GM12878 (cell line): ENCODE results near the gene CREB3L1. TPM values are rescaled to one million over a fixed set of nuclear protein-coding genes. Genes with fewer than 3 reads are reported as not detected.

ENCODE experiments used
- ATAC-seq: fragments of 200-7000 bp; cut with Tn5 transposase; 3 replicates; pipeline ENCODE4 v1.9.1; 2020; ENCODE audit warnings: mild to moderate bottlenecking, moderate library complexity
- BruUV-seq: library from RNA; stranded (reverse); fragments of 400-500 nt; replicated peaks from 2 replicates; lab custom pipeline; 2021; lab: Mats Ljungman, UMichigan
- CTCF ChIA-PET: fragments of 300-600 bp; sonication (Branson Sonifier 250); formaldehyde crosslinking; extraction: SDS; loops from one replicate; lab custom pipeline; 2021; ENCODE audit warnings: inconsistent platforms; lab: Yijun Ruan, JAX
- POLR2A ChIA-PET: fragments of 350-600 bp; formaldehyde crosslinking; extraction: SDS; loops from one replicate; lab custom pipeline; 2021; ENCODE audit warnings: inconsistent platforms; lab: Charles Lee
- RAD21 ChIA-PET: fragments of 300-600 bp; sonication (Branson Sonifier 250); formaldehyde crosslinking; loops from one replicate; lab custom pipeline; 2023; ENCODE audit warnings: antibody characterized with exemption; ENCODE audit not compliant: unreplicated experiment; lab: Charles Lee
- SMC1A ChIA-PET: fragments of 300-600 bp; sonication (Branson Sonifier 250); formaldehyde crosslinking; loops from one replicate; lab custom pipeline; 2023; ENCODE audit not compliant: unreplicated experiment, uncharacterized antibody; lab: Charles Lee
- DNase-seq: peaks from one replicate; pipeline ENCODE4 v3.0.0-alpha.2; 2011; ENCODE audit warnings: low read depth, low spot score
- FAIRE-seq: peaks from 3 replicates; lab custom pipeline; 2011; peaks lifted over from hg19 to GRCh38; lab: Jason Lieb, UNC
- H2AFZ ChIP-seq: 2 replicates; pipeline ENCODE4 v1.6.0; 2011; ENCODE audit warnings: low read depth, low read length, control low read depth; ENCODE audit not compliant: control insufficient read depth
- H3K27ac ChIP-seq: 2 replicates; pipeline ENCODE4 v1.5.1; 2011; ENCODE audit warnings: control low read depth; ENCODE audit not compliant: control insufficient read depth, insufficient read depth
- H3K27me3 ChIP-seq, 2 experiments: replicated peaks in 1 of 2; 2 replicates each; pipeline versions ENCODE4 v1.6.0 to v1.6.1; 2011; ENCODE audit warnings: low read length in 1 of 2; ENCODE audit not compliant: control insufficient read depth in 2 of 2, insufficient read depth in 2 of 2
- H3K36me3 ChIP-seq, 2 experiments: 2 replicates each; pipeline ENCODE4 v1.5.1; 2011; ENCODE audit warnings: low read length in 1 of 2; ENCODE audit not compliant: control insufficient read depth in 2 of 2, insufficient read depth in 2 of 2
- H3K4me1 ChIP-seq: 2 replicates; pipeline ENCODE4 v1.6.1; 2011; ENCODE audit warnings: mild to moderate bottlenecking, low read length, moderate library complexity, mixed read lengths; ENCODE audit not compliant: control insufficient read depth, insufficient read depth
- H3K4me2 ChIP-seq: 2 replicates; pipeline ENCODE4 v1.6.0; 2011; ENCODE audit warnings: control low read depth; ENCODE audit not compliant: control insufficient read depth, insufficient read depth
- H3K4me3 ChIP-seq: fragments of 200-600 bp; sonication (generic); 2 replicates; pipeline ENCODE4 v1.5.1; 2016
- H3K79me2 ChIP-seq: 2 replicates; pipeline ENCODE4 v1.6.0; 2011; ENCODE audit warnings: low read length; ENCODE audit not compliant: control insufficient read depth, insufficient read depth
- H3K9ac ChIP-seq: 2 replicates; pipeline ENCODE4 v1.8.0; 2011; ENCODE audit warnings: low read length, control low read depth, mixed read lengths; ENCODE audit not compliant: control insufficient read depth, insufficient read depth
- H3K9me3 ChIP-seq: replicated peaks from 3 replicates; pipeline ENCODE4 v1.5.1; 2011; ENCODE audit warnings: mild to moderate bottlenecking, low read length; ENCODE audit not compliant: control insufficient read depth, insufficient read depth
- H4K20me1 ChIP-seq: 2 replicates; pipeline ENCODE4 v1.6.0; 2011; ENCODE audit not compliant: control insufficient read depth, insufficient read depth
- E2F8 ChIP-seq: fragments of 450-650 bp; IDR thresholded peaks from 2 replicates; pipeline ENCODE4 v1.6.1; 2018; ENCODE audit warnings: mild to moderate bottlenecking, low read depth, moderate library complexity; ENCODE audit not compliant: partially characterized antibody
- EED ChIP-seq: sonication (generic); IDR thresholded peaks from 2 replicates; pipeline ENCODE4 v1.6.1; 2016; ENCODE audit warnings: antibody characterized with exemption, low read depth
- MTA2 ChIP-seq: fragments of 450-650 bp; IDR thresholded peaks from 2 replicates; pipeline ENCODE4 v1.6.1; 2016; ENCODE audit warnings: low read depth, mild to moderate bottlenecking, moderate library complexity
- REST ChIP-seq: IDR thresholded peaks from 2 replicates; pipeline ENCODE4 v1.6.1; 2012; ENCODE audit warnings: mild to moderate bottlenecking, low read depth, low read length
- WGBS: methylation state at CpG from one replicate; pipeline ENCODE4 v1.1.6; 2016; ENCODE audit warnings: low lambda C conversion rate; ENCODE audit not compliant: insufficient replicate concordance, insufficient coverage; ENCODE audit errors: missing lambda C conversion rate; 5-methylcytosine and 5-hydroxymethylcytosine counted together
- in situ Hi-C: fragments of 300-500 bp; cut with MboI; formaldehyde crosslinking; loops from 9 replicates; pipeline ENCODE4 v1.14.3; 2018; ENCODE audit warnings: mixed read lengths
- intact Hi-C: fragments of 100-400 bp; cut with micrococcal nuclease; formaldehyde crosslinking; loops from one replicate; pipeline ENCODE4 v1.14.2; 2022; ENCODE audit not compliant: unreplicated experiment
- polyA plus RNA-seq, 11 experiments: library from polyadenylated mRNA; depleted of rRNA in 4 of 11; unstranded in 6 of 11; stranded (reverse) in 5 of 11; fragments of >200 nt; fragmentation: Nextera tagmentation in 4 of 11; fragmentation: Illumina TruSeq in 1 of 11; extraction: Ambion mirVana in 4 of 11; extraction: Trizol in 1 of 11; gene quantifications; 1 replicate in 1 of 11; 2 replicates in 10 of 11; pipeline versions ENCODE4 v1.2.1 to v1.2.3, GENCODE V29; 2011 to 2016; ENCODE audit warnings: inconsistent platforms in 2 of 11, missing spikeins in 2 of 11, low read depth in 1 of 11
- total RNA-seq, 4 experiments: library from RNA; depleted of rRNA in 3 of 4; stranded (reverse); fragments of >200 nt in 3 of 4; fragmentation: Illumina TruSeq in 1 of 4; extraction: Trizol in 1 of 4; gene quantifications; 2 replicates each; pipeline versions ENCODE4 v1.2.1 to v1.2.3, GENCODE V29; 2013 to 2021

Gene CREB3L1
- total and polyA plus RNA-seq, 10 of the 15 experiments (the other 5 are each of a cell fraction or from before 2014, with no cell fraction given): 0.03 to 1.4 (median 0.22) TPM

GRCh38 chr11:46298699-46299433, 21.4 kb downstream of the CREB3L1 start (continued):
- no peak for TF ChIP-seq E2F8
- TF ChIP-seq, all 136 proteins: peak for 8

GRCh38 chr11:46299451-46299961, 22.0 kb downstream of the CREB3L1 start:
- Histone ChIP-seq H3K9ac (no peak overlapping the region), H3K79me2 (no peaks in the 10 kb centered on the region), H3K27me3 (no peaks in the 10 kb centered on the region; a peak in 2 of 4 replicates), H3K4me1 (peaks cover 31% of the 10 kb centered on the region), H3K4me3 (no peak overlapping the region; the same call in 1 of the 2 replicates), H3K9me3 (no peaks in the 10 kb centered on the region), H4K20me1 (no peaks in the 10 kb centered on the region), H3K36me3 (no peaks in the 10 kb centered on the region), H3K4me2 (peak overlapping the region; percentile 54), H2AFZ (peak overlapping the region; percentile 37; the same call in 1 of the 2 replicates), H3K27ac (0 out of 2 replicates have a peak overlapping the region, but pooled peaks have one; percentile 24)
- ChIA-PET CTCF (interaction anchor here (1.0 to 4.5 kb wide), 6 partner anchors 9 to 334 kb away, joined by 3 to 26 read pairs (median 5); partner anchors contain the start of gene CREB3L1), RAD21 (interaction anchor here (1.2 kb wide), 1 partner anchor 10 kb away, joined by 3 read pairs; no protein-coding TSS in a partner anchor), POLR2A (no interaction called here), SMC1A (interaction anchor here (1.2 kb wide), 1 partner anchor 8 kb away, joined by 4 read pairs; no protein-coding TSS in a partner anchor)
- TF ChIP-seq EED (0 out of 2 replicates have a peak, but pooled peaks have one; percentile 3), REST (no peak), MTA2 (no peak)
- FAIRE-seq (no peak), DNase-seq (no peak), ATAC-seq (no peak)
- WGBS: 23% methylated on average over 5 of the region's 5 CpGs
- no TSS peak for BruUV-seq
- in situ Hi-C loops (no loop called here), intact Hi-C loops (no loop called here)
